HG02623 (cell line): Measurements from ENCODE around the gene TEX51.

Experiments
- ATAC-seq: cut with Tn5 transposase; IDR thresholded peaks from one replicate; pipeline ENCODE4 v1.9.1; 2021; ENCODE audit warnings: moderate library complexity; ENCODE audit not compliant: unreplicated experiment

Gene TEX51

DNA sequence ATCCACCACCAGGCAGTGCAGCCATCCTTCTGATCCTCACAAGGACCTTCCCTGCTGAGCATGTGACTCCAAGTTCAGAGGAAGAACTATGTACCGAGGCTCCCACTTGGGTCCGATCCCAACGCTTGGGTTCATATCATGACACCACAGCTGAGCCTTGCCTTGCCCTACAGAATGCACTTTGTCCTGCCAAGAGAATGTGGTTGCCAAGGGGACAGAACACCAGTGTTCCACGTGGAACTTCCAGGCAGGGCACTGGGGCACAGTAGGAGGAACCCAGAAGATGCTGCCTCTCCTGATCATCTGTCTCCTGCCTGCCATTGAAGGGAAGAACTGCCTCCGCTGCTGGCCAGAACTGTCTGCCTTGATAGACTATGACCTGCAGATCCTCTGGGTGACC, at the start of gene TEX51:
Gene TEX51, plus strand, starts transcription at position 255 of the 400 bp plus-strand sequence. Its CDS starts 29 bp downstream, at position 284.
- ATAC-seq, result no peak

DNA sequence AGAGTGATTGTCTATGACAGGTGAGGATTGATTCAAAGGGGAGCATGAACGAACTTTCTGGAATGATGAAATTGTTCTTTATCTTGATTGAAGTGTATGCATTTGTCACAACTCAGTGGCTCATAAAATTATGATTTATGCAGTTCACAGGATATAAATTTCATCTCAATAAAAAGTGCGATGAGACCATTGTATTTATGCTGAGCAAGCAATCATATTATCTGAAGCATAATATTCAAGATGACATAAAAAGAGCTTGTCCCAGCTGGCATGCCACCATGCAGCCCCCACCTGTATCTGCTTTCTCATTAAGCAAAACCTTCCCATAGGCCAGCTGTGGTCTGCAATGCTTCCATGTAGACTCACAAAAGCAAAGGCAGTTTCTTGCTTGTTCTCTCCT, 49.6 kb upstream of the TEX51 start:
- no peak for ATAC-seq

DNA sequence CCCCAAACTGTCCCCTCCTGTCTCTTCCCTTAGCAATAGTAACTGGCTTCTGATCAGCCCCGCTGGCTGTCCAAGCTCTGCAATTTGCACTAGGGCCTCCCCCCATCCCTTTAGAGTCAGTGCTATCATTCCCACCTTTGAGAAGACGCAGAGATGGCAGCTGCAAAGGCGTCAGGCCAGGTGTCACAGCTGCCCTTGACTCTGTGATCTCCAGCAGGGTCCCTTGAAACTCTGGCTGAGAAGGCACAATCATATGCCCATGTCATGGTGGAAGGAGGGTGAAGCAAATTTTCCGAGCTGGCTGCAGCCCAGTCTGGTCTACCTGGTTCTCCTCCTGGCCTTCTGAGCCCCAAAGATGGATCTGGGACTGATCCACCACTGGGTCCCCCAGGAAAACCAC, 49.2 kb upstream of the TEX51 start:
- ATAC-seq, result no peak

DNA sequence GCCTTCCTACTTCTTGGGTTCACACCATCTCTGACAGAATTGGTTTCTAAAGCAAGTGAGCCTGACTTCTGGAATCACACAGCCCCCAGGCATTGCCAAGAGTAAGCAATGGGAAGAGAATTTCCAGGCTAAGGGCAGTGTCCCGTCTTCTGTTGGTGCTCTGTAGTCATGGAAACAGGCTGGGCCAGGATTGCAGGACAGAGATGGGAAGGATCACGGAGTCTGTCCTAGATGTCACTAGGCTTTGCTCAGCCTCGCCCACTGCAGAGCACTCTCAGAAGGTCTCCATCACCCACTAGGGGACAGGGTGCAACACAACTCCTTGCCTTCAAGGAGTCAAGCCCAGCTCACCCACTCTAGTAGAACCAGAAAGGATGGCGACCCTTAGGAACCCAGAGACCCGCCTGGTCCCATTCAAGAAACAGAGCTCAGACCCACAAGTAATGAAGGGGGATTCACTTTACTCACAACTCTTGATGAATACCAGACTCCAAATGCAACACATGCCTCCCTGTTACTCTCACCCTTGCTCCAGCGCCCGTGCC, 48.6 kb upstream of the TEX51 start:
- ATAC-seq, result no peak

DNA sequence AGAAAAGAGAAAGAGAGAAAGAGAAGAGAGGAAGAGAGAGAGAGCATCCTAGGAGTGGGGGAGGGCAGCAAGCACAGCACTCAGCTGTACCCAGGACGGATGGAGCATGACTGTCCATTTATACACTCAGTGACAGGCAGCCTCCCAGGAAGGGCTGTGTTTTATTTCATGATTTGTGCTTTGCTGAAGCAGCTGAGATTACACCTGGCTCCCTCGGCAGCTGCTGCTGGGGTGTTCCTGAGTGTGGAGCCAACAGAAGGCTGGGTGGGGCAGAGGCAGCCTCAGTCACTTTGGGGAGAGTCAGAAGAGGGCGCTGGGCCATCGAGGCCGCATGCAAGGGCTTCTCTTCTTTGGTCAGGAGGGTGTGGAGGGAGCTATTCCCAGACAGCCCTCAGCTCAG, 47.8 kb upstream of the TEX51 start:
- no peak for ATAC-seq

DNA sequence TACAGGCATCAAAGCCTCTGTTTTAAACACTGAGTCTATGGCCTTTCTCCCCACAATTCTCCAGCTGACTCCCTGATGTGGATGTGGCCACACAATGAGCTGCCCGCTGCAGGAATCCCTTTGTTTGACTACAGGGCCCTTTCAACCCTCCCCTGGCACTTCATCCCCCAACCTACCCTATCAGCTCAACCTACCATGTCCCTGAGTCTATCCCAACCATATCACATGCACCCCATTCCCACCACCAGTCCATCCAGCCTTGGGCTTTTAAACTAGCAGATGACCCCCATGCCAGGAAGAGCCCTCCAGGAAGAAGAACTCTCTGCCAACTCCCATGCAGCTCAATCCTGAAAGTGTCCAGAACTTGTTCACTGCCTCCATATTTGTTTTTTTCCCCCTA, 46.9 kb upstream of the TEX51 start:
- no peak for ATAC-seq

DNA sequence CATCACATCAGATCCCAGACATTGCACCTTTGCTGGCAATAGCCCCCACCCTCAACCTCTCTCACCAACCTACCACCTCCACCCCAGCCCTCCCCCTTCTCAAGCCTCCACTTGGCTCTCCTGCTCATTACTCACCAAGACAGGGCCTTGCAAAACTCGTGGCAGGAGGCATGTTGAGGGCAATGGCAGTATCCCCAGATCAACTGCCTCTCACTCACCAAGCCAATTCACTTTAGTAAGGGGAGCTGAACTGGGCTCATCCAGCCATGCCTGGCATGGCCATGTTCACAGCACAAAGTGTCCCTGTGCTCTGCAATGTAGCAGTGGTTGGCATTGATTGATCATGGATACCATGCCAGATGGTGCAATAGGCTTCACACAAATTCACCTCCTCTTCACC, 46.3 kb upstream of the TEX51 start:
- ATAC-seq, result no peak

DNA sequence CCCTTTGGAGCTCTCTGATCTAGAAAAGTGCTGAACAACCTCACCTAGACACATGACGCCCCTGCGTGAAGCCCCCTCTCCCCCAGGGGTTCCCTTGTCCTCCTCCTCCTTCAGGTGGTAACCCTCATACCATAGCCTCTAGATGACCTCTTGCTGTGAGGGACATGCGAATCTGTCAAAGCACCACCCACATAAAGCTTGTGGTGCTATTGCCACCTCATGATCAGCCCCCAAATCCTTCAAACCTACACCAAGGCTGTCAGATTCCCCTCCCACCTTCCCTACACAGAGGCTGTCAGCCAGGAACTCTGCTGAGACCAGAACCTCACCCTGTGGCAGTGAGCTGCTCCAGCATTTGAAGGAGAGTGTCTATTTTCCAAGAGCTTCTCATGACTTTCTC, 43.1 kb upstream of the TEX51 start:
- no peak for ATAC-seq

DNA sequence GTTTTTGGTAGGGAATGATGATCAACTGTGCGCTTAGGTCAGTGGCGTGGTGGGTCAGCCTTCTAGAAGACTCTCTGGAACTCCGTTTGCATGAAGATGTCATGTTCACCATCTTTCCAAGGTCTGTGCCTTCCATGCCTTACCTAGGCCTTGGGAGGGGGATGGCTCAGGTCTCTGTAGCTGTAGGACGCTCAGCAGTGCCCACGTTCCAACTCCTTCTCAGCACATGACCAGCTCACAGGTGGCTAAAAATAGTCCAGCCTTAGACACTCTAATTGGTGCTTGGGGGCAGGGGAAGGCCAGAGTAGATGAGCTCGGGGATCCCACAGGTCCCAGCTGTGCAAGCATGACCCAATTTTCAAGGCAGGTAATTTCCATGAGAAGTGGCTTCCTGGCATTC, 42.3 kb upstream of the TEX51 start:
- no peak for ATAC-seq

DNA sequence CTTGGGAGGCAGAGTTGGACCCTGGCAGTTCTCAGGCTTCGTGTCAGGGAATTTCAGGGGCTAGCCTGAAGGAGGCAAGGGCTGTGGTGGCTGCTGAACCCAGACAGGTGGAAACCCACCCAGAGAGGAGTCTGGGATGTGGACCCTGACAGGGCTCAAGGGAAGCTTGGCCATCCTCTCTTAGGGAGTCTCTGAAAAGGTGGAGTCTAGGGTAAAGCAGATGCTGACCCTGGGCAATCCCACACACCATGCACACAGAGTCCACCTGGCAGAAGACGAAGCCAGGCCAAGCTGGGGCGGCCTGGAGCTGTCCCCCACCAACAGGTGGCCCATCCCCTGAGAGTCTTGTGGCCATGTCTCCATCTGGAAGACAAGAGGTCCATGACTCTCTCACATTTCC, 41.2 kb upstream of the TEX51 start:
- no peak for ATAC-seq

DNA sequence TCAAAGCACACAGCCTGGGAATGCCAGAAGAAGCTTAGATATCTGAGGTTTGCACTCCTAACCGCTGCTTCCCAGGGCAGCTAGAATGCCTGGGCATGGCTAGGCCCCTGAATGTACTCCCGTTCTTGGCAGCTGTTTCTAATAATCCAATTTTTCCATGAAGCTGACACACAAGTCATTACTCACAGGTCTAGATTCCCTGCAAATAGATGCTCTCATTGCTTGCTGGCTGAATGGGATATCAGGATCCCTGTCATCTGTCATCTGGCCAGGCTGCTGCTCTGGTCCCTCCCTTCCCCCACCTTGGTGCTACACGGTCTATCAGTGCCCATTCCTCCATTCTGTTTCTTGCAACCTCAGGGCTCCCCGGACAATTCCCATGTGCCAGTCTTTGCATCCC, 40.7 kb upstream of the TEX51 start:
- ATAC-seq, result no peak

DNA sequence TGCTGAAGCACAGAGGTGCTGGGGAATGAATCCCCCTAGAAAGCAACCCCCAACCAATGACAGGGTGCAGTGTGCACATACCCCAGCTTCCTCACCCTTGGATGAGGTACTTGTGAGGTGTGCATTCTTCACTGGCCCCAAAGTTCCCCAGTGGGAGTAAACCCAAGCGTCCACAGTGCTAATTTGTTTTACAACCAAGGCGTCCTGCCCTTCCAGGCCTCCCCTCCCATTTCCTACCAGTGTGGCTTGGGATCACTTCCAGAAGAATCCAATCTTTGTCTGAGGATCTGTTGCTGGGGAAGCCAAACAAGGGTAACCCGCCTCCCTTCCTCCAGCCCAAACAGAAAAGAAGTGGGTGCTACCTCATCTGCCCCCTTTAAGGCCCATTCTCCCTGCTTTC, 40.3 kb upstream of the TEX51 start:
- no peak for ATAC-seq

DNA sequence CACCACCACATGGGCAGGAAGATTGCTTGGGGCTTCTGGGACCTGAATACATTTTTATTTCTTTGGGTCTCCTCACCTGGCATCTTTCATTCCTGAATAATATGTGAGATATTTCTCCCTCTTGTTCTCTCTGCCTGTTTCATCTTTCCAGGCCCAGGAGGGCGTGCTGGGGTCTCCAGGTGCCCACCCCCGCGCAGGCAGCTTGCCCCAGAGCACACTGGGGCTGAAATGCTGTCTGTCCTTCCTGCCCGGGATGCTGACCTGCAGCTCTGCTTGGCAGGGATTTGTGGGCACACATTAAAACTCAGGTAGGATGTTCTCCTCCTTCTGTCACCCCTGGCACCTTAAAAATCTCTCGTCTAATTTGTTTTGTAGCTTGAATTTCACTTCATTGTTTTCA, 39.7 kb upstream of the TEX51 start:
- no peak for ATAC-seq

DNA sequence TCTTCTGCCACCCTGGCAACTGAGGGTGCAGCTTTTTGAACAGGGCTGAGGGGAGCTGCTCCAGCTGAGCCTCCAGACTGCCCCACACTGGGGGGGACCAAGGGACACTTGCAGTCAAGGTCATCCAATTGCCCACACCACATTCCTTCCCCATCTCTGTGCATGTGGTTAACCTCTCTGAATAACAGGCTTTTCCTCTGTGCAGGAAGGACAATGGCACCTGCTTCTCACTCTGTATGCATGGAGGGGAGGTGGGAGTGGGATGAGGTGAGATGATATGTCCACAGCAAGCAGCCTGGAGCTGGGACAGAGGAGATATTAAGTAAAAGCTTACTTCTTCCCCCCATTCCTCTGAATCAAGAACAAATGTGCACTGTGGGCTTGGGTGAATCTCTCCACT, 39.1 kb upstream of the TEX51 start:
- ATAC-seq, result no peak

DNA sequence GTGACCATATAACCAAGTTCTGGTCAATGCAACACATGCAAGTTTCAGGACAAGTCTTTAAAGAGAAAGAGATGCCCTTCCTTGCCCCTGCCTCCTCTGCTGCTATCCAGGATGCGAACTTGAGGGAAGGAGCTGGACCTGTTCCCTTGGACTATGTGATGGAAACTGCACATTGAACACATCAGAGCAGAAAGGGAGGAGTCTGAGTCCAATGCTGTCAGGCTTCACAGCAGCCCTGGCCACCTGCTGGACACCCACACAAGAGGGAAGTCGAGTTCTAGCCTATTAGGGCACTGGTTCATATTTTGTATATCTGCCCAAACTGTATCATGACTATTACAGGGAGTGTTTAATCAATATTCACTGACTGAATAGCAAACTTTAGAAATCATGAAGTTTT, 38.3 kb upstream of the TEX51 start:
- ATAC-seq, result no peak

DNA sequence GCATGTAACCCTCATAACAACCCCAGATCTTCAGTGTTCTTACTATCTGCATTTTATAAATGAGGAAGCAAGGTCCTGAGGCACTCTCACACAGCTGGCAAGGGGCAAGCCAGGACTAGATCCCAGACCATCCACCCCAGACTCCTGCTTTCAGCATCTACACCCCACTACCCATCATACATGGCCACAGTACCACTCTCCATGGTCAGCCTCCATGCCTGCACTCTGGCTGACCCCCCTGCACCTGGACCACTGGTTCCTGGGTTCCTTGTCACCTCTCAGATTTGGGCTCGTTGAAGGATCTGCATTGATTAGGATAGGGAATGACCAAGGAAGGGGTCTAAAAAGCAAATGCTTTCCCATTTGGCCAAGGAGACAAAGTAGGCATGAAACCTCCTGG, 36.0 kb upstream of the TEX51 start:
- no peak for ATAC-seq

DNA sequence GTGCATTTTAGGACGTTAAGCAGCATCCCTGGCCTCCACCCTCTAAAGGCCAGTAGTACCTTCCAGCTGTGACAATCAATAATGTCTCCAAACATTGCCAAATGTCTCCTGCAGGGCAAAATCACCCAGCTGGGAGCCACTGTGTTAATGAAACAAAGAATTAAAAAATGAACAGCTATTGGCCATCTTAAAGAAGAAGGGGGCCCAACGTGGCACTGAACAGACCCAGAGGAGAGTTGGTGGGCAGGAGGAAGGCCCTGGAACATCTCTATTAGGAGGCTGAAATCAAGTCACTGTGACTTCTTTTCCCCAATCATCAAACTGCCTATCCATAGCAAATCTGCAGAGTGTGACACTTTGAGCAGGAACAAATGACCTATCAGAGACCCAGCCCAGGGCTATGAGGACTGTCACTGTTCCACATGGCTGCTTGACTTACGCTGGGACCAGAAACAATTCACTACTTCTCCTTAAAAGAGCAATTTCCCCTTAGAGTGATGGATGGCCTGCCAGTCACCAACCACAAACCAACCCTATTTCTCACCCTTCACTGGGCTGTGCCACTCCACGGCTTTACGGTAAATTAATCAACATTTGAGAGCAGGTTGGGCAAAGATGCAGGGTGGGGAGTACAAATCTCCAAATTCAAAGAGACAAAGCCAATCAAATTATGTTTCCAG, 35.2 kb upstream of the TEX51 start:
- ATAC-seq, result no peak

DNA sequence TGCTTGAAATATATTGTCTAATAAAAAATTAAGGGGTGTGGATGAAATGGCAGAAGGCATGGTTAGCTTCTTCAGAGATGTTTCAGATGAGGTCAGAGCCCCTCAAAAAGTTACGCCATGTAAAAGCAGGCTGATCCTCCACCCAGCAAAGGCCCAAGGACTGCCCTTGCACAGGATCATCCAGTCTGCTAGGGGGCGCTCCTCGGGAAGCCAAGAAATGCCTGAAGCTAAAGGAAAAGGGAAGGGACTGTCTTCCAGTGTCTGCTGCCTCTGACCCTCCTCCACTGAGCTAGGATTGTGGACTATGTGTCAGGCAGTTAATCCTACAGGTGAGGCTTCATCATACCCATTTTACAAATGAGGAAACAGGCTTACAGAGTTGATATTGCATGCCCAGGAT, 33.8 kb upstream of the TEX51 start:
- ATAC-seq, result no peak

DNA sequence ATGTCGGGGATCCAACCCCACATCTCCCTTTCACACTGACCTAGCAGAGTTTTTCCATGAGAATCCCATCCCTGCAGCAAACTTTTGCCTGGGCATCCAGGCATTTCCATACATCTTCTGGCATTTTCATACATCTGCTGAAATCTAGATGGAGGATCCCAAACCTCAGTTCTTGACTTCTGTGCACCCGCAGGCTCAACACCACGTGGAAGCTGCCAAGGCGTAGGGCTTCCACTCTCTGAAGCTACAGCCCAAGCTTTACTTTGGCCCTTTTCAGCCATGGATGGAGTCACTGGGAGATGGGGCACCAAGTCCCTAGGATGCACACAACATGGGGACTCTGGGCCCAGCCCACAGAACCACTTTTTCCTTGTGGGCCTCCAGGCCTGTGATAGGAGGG, 32.2 kb upstream of the TEX51 start:
- no peak for ATAC-seq

DNA sequence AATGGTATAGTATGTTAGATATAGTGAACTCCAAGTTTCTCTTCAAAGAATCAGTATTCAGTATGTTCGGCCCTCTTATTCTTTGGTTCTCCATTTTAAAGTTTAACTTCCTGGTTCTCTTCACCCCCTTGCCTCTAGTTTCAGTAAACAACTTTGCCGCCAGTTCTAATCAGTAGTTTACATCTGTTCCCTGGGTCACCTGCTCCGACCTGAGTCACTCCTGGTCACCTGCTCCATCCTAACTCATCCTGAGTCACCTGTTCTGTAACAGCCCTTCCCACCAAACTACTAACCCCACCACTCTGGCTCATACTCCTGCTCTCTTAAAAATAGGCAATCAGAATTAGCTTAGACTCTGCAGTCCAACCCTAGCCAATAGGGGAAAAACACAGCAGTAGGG, 23.7 kb upstream of the TEX51 start:
- ATAC-seq, result no peak

DNA sequence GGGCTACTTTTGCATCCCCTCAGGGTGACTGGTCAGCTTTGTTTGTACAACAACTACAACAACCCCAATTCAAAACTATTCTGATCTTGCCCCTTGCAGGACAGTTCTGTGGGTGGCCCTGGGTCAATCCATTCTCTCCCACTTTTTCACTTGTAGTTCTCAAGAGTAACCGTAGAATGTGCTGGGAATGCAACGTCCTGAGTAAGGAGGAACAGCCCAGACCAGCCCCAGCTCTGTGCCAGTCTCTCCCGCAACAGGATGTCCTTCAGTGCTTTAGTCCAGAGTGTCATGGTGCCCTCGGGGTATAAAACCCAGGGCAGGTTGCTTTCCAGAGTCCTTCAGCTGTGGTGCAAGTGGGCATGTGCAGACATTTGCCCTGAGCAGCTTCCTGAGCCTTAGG, 22.1 kb upstream of the TEX51 start:
- no peak for ATAC-seq

DNA sequence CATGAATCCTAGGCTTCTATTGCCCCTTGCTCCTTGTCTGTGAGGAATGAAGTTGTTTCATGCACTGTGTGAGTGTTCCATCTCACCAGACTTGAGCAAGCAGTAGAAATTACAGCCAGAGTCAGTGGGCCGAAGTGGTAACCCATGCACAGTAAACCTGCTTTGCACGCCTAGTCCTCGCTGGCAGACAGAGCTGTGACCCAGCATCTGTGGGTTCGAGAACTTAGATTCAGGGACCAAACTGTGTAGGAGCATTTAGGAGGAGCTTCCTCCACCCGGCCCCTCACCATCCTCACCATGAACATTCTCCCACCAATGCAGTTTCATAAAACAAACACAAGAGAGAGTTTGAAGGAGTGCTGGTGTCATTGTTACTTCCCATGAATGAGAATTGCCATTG, 21.6 kb upstream of the TEX51 start:
- no peak for ATAC-seq

DNA sequence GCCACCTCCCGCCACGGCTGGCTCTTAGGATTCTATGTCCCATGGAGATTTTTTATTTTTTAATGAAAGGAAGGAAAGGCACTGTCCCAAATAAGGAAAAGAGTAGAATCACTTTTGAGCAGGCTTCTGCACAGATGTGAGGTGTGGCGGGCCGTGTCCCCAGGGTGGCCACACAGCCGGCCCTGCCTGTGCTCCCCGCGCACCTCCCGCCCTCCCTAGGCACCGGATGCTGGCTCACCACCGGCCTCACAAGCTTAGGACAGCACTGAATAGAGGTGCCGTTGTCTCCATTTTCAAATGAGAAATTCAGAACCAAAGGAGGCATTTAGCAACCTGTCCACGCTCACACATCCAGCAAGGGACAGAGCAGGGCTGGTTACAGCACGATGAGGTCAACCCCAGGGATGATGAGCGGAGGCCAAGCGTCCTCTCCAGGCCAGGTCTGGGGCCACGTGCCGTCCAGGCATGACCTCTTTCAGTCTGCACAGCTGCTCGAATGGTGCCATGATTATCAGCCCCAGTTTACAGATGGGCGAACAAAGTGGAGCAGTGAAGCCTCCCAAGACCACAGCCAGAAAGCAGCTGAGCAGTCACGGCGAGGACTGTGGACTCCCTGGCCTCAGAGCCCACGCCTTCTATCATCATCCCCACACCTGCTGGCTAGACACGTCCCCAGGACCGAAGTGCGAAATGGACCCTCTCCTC, 20.7 kb upstream of the TEX51 start:
- no peak for ATAC-seq
